Cardiac muscle cell (in vitro differentiated cells and primary cell): ENCODE results near the gene LMBR1. TPM values are rescaled to one million over a fixed set of nuclear protein-coding genes. Genes with fewer than 3 reads are reported as not detected.

Source experiments
- DNase-seq, 2 donors: peaks; one replicate each; pipeline versions ENCODE4 v3.0.0 to v3.0.0-alpha.2; 2010 to 2017; ENCODE audit warnings: low read depth in 1 of 2, low spot score in 1 of 2
- H3K27ac ChIP-seq: fragments of 200-600 bp; sonication (generic); 2 replicates; pipeline ENCODE4 v1.5.1; 2016
- H3K27me3 ChIP-seq: fragments of 200-600 bp; sonication (generic); 2 replicates; pipeline ENCODE4 v1.6.0; 2016; ENCODE audit warnings: control low read depth
- H3K36me3 ChIP-seq: fragments of 200-600 bp; sonication (generic); 2 replicates; pipeline ENCODE4 v1.5.1; 2016; ENCODE audit warnings: control low read depth
- H3K4me1 ChIP-seq: fragments of 200-600 bp; sonication (generic); 2 replicates; pipeline ENCODE4 v1.8.1; 2017; ENCODE audit warnings: low read depth, mild to moderate bottlenecking, mixed run types
- H3K4me3 ChIP-seq: fragments of 200-600 bp; sonication (generic); 2 replicates; pipeline ENCODE4 v1.5.1; 2016; ENCODE audit warnings: mild to moderate bottlenecking
- H3K9me3 ChIP-seq: fragments of 200-600 bp; sonication (generic); 2 replicates; pipeline ENCODE4 v1.5.1; 2017; ENCODE audit warnings: low read depth, mild to moderate bottlenecking, control low read depth
- CTCF ChIP-seq: IDR thresholded peaks from 2 replicates; pipeline ENCODE4 v1.5.1; 2012; ENCODE audit warnings: low read depth, mild to moderate bottlenecking, low read length
- polyA plus RNA-seq: library from polyadenylated mRNA; unstranded; fragments of >200 nt; fragmentation: Nextera tagmentation; extraction: Ambion mirVana; gene quantifications from 2 replicates; pipeline ENCODE4 v1.2.1, GENCODE V29; 2016
- total RNA-seq: library from RNA; depleted of rRNA; stranded (reverse); fragments of >200 nt; gene quantifications from 2 replicates; pipeline ENCODE4 v1.2.3, GENCODE V29; 2016

LMBR1 gene
- total and polyA plus RNA-seq, 2 experiments from 2014 or later = 49.9 to 78.0 TPM

GRCh38 chr7:156680281-156680680, 212.7 kb downstream of the LMBR1 start:
- no peaks in the 10 kb centered on the region for H3K27me3 ChIP-seq
- TF ChIP-seq CTCF = no peak
- no peaks in the 10 kb centered on the region for H3K4me1 ChIP-seq
- no peak overlapping the region for H3K4me3 ChIP-seq
- peaks cover 27% of the 10 kb centered on the region for H3K36me3 ChIP-seq
- no peaks in the 10 kb centered on the region for H3K9me3 ChIP-seq
- H3K27ac ChIP-seq = no peak overlapping the region
- DNase-seq = peak in 1 of 2 donors; percentile 6

- DNase-seq = no peak
- H3K27ac ChIP-seq = no peak overlapping the region
Measured at GRCh38 chr7:156677374-156678054, 215.5 kb downstream of the LMBR1 start.

GRCh38 chr7:156676263-156676662, 216.7 kb downstream of the LMBR1 start:
- Histone ChIP-seq H3K36me3 (peaks cover 7% of the 10 kb centered on the region), H3K4me1 (no peaks in the 10 kb centered on the region), H3K27me3 (no peaks in the 10 kb centered on the region), H3K27ac (no peak overlapping the region), H3K9me3 (no peaks in the 10 kb centered on the region), H3K4me3 (no peak overlapping the region)
- DNase-seq = no peak
- TF ChIP-seq CTCF = no peak

More at GRCh38 chr7:156677374-156678054, 215.5 kb downstream of the LMBR1 start:
- H3K27me3 ChIP-seq = no peaks in the 10 kb centered on the region
- no peak overlapping the region for H3K4me3 ChIP-seq
- TF ChIP-seq CTCF = no peak
- no peaks in the 10 kb centered on the region for H3K4me1 ChIP-seq
- peaks cover 17% of the 10 kb centered on the region for H3K36me3 ChIP-seq
- no peaks in the 10 kb centered on the region for H3K9me3 ChIP-seq

- peaks cover 5% of the 10 kb centered on the region for H3K36me3 ChIP-seq
- no peak for DNase-seq
- no peak overlapping the region for H3K27ac ChIP-seq
- no peaks in the 10 kb centered on the region for H3K9me3 ChIP-seq
- H3K4me1 ChIP-seq = no peaks in the 10 kb centered on the region
- TF ChIP-seq CTCF = no peak
- H3K4me3 ChIP-seq = no peak overlapping the region
- H3K27me3 ChIP-seq = no peaks in the 10 kb centered on the region
Measured at GRCh38 chr7:156675721-156676120, 217.3 kb downstream of the LMBR1 start.

GRCh38 chr7:156673902-156674301, 219.1 kb downstream of the LMBR1 start:
- H3K4me1 ChIP-seq = no peaks in the 10 kb centered on the region
- H3K27me3 ChIP-seq = no peaks in the 10 kb centered on the region
- peaks cover 5% of the 10 kb centered on the region for H3K36me3 ChIP-seq
- no peak for DNase-seq
- no peaks in the 10 kb centered on the region for H3K9me3 ChIP-seq
- no peak overlapping the region for H3K27ac ChIP-seq
- no peak overlapping the region for H3K4me3 ChIP-seq
- no peak for TF ChIP-seq CTCF
